Measurements from ENCODE around the gene CHTF18. TPM values are rescaled to one million over a fixed set of nuclear protein-coding genes. Genes with fewer than 3 reads are reported as not detected.

The CHTF18 gene
- total RNA-seq, 2 donors from 2014 or later, result 7.5 to 14.5 TPM

- DNase-seq (no peak), ATAC-seq (no peak)
- no peaks in the 10 kb centered on the region for H3K4me1 ChIP-seq
- H3K9me3 ChIP-seq, result no peaks in the 10 kb centered on the region
- H3K36me3 ChIP-seq (replicated peaks in 1 of 2; ENCODE audit: insufficient read depth in 1 of 2, low read depth in 2 of 2), result no peaks in the 10 kb centered on the region
- 0 to 4% methylated on average over 8 to 42 of the region's 57 CpGs for WGBS, 2 donors
- H3K27ac ChIP-seq, result no peak within 1 kb of the TSS
- peaks cover 0 to 12% of the 10 kb centered on the region in 2 donors for H3K27me3 ChIP-seq
- intact Hi-C loops (cut with DNase I), result no loop called here
- H3K4me3 ChIP-seq, result no peak within 1 kb of the TSS
- no peak for TF ChIP-seq CTCF (IDR thresholded peaks at IDR 0.05)
- TF ChIP-seq POLR2A (IDR thresholded peaks at IDR 0.05), result no peak
Observed at GRCh38 chr16:799948-800833, 11.8 kb downstream of the CHTF18 start, which contains the start of gene GNG13. GNG13 (minus strand) TSS chr16:800734; CDS start chr16:799077, 1,657 bp downstream.

GRCh38 chr16:800834-801511 lies 12.6 kb downstream of the CHTF18 start:
- TF ChIP-seq POLR2A (IDR thresholded peaks at IDR 0.05) (no peak), CTCF (IDR thresholded peaks at IDR 0.05) (no peak)
- H3K4me1 ChIP-seq, result no peaks in the 10 kb centered on the region
- ATAC-seq (no peak), DNase-seq (no peak)
- H3K4me3 ChIP-seq, result no peak overlapping the region
- H3K27ac ChIP-seq, result no peak overlapping the region
- H3K27me3 ChIP-seq, result peaks cover 0 to 12% of the 10 kb centered on the region in 2 donors
- H3K36me3 ChIP-seq (replicated peaks in 1 of 2; ENCODE audit: insufficient read depth in 1 of 2, low read depth in 2 of 2), result no peaks in the 10 kb centered on the region
- intact Hi-C loops (cut with DNase I), result no loop called here
- H3K9me3 ChIP-seq, result no peaks in the 10 kb centered on the region
- 13 to 18% methylated on average over 6 to 16 of the region's 17 CpGs for WGBS, 2 donors

GRCh38 chr16:801584-802363 lies 13.4 kb downstream of the CHTF18 start:
- H3K4me1 ChIP-seq, result no peaks in the 10 kb centered on the region
- 42 to 50% methylated on average over 2 to 21 of the region's 22 CpGs for WGBS, 2 donors
- no peak for DNase-seq
- no peaks in the 10 kb centered on the region for H3K9me3 ChIP-seq
- no peak for ATAC-seq
- TF ChIP-seq CTCF (IDR thresholded peaks at IDR 0.05) (no peak), POLR2A (IDR thresholded peaks at IDR 0.05) (no peak)
- intact Hi-C loops (cut with DNase I), result no loop called here
- no peak overlapping the region for H3K4me3 ChIP-seq
- no peaks in the 10 kb centered on the region for H3K36me3 ChIP-seq (replicated peaks in 1 of 2; ENCODE audit: insufficient read depth in 1 of 2, low read depth in 2 of 2)
- peaks cover 0 to 12% of the 10 kb centered on the region in 2 donors for H3K27me3 ChIP-seq
- H3K27ac ChIP-seq, result no peak overlapping the region

- no peak overlapping the region for H3K27ac ChIP-seq
- H3K9me3 ChIP-seq, result no peaks in the 10 kb centered on the region
- intact Hi-C loops (cut with DNase I), result no loop called here
- H3K4me1 ChIP-seq, result no peaks in the 10 kb centered on the region
- TF ChIP-seq POLR2A (IDR thresholded peaks at IDR 0.05) (no peak), CTCF (IDR thresholded peaks at IDR 0.05) (no peak)
- no peak for ATAC-seq
- WGBS, 2 donors, result 20 to 55% methylated on average over 2 to 7 of the region's 7 CpGs
- H3K36me3 ChIP-seq (replicated peaks in 1 of 2; ENCODE audit: insufficient read depth in 1 of 2, low read depth in 2 of 2), result no peaks in the 10 kb centered on the region
- no peak for DNase-seq
- H3K4me3 ChIP-seq, result no peak overlapping the region
- H3K27me3 ChIP-seq, result peaks cover 0 to 12% of the 10 kb centered on the region in 2 donors
Observed at GRCh38 chr16:802461-802860, 14.0 kb downstream of the CHTF18 start.

All from body of pancreas (tissue), 4 donors.